ENCODE results near the gene RHOF.

The RHOF gene

GRCh38 chr12:121755591-121755990 lies 37.9 kb downstream of the RHOF start:
- no peaks in the 10 kb centered on the region for H3K4me1 ChIP-seq
- no peak for DNase-seq
- no peaks in the 10 kb centered on the region for H3K9me3 ChIP-seq
- H3K36me3 ChIP-seq, result peaks cover 14% of the 10 kb centered on the region
- no peak overlapping the region for H3K4me3 ChIP-seq (ENCODE audit: low read depth, low read length)
- H3K27me3 ChIP-seq, result no peaks in the 10 kb centered on the region
- no peak for TF ChIP-seq CTCF (IDR thresholded peaks at IDR 0.05; ENCODE audit: low read depth, low read length)

- Histone ChIP-seq H3K4me3 (ENCODE audit: low read depth, low read length) (no peak overlapping the region), H3K27me3 (no peaks in the 10 kb centered on the region), H3K9me3 (no peaks in the 10 kb centered on the region), H3K36me3 (peaks cover 21% of the 10 kb centered on the region), H3K4me1 (no peaks in the 10 kb centered on the region)
- TF ChIP-seq CTCF (IDR thresholded peaks at IDR 0.05; ENCODE audit: low read depth, low read length), result no peak
- DNase-seq, result no peak
Observed at GRCh38 chr12:121754836-121755235, 38.7 kb downstream of the RHOF start.

- no peaks in the 10 kb centered on the region for H3K27me3 ChIP-seq
- no peaks in the 10 kb centered on the region for H3K9me3 ChIP-seq
- peaks cover 29% of the 10 kb centered on the region for H3K36me3 ChIP-seq
- no peak for TF ChIP-seq CTCF (IDR thresholded peaks at IDR 0.05; ENCODE audit: low read depth, low read length)
- no peak for DNase-seq
- H3K4me3 ChIP-seq (ENCODE audit: low read depth, low read length), result no peak overlapping the region
- H3K4me1 ChIP-seq, result no peaks in the 10 kb centered on the region
Observed at GRCh38 chr12:121753844-121754264, 39.6 kb downstream of the RHOF start.

- no peak for DNase-seq
- H3K9me3 ChIP-seq, result no peaks in the 10 kb centered on the region
- H3K27me3 ChIP-seq, result no peaks in the 10 kb centered on the region
- no peak overlapping the region for H3K4me3 ChIP-seq (ENCODE audit: low read depth, low read length)
- H3K4me1 ChIP-seq, result no peaks in the 10 kb centered on the region
- H3K36me3 ChIP-seq, result peaks cover 29% of the 10 kb centered on the region
- no peak for TF ChIP-seq CTCF (IDR thresholded peaks at IDR 0.05; ENCODE audit: low read depth, low read length)
Observed at GRCh38 chr12:121751749-121752351, 41.6 kb downstream of the RHOF start.

- H3K4me1 ChIP-seq, result no peaks in the 10 kb centered on the region
- H3K4me3 ChIP-seq (ENCODE audit: low read depth, low read length), result no peak overlapping the region
- no peak for TF ChIP-seq CTCF (IDR thresholded peaks at IDR 0.05; ENCODE audit: low read depth, low read length)
- no peaks in the 10 kb centered on the region for H3K9me3 ChIP-seq
- peaks cover 25% of the 10 kb centered on the region for H3K36me3 ChIP-seq
- DNase-seq, result no peak
- no peaks in the 10 kb centered on the region for H3K27me3 ChIP-seq
Observed at GRCh38 chr12:121751034-121751433, 42.5 kb downstream of the RHOF start.

- DNase-seq, result no peak
- no peak for TF ChIP-seq CTCF (IDR thresholded peaks at IDR 0.05; ENCODE audit: low read depth, low read length)
- H3K27me3 ChIP-seq, result no peaks in the 10 kb centered on the region
- H3K9me3 ChIP-seq, result no peaks in the 10 kb centered on the region
- no peak overlapping the region for H3K4me3 ChIP-seq (ENCODE audit: low read depth, low read length)
- no peaks in the 10 kb centered on the region for H3K4me1 ChIP-seq
- peaks cover 25% of the 10 kb centered on the region for H3K36me3 ChIP-seq
Observed at GRCh38 chr12:121750507-121750955, 43.0 kb downstream of the RHOF start.

Data from BE2C (cell line).